ENCODE measurements around the gene ADCY7. TPM values are rescaled to one million over a fixed set of nuclear protein-coding genes. Genes with fewer than 3 reads are reported as not detected.

ADCY7 gene
- total and polyA plus RNA-seq, 9 donors, result 10.2 to 78.9 (median 36.4) TPM

GRCh38 chr16:50292566-50292948, 26.2 kb downstream of the ADCY7 start:
- H3K4me1 ChIP-seq (ENCODE audit: insufficient read depth), result no peaks in the 10 kb centered on the region
- no peak overlapping the region for H3K27ac ChIP-seq
- no peak for DNase-seq
- WGBS, 3 donors, result 87 to 92% (median 91%) methylated on average over 12 of the region's 12 CpGs
- no peaks in the 10 kb centered on the region for H3K27me3 ChIP-seq
- H3K9me3 ChIP-seq, result no peaks in the 10 kb centered on the region
- TF ChIP-seq EP300 (IDR thresholded peaks at IDR 0.05) (no peak), CTCF (IDR thresholded peaks at IDR 0.05) (no peak), POLR2A (IDR thresholded peaks at IDR 0.05) (no peak)
- H3K36me3 ChIP-seq, result no peaks in the 10 kb centered on the region
- no peak overlapping the region for H3K4me3 ChIP-seq
- intact Hi-C loops (cut with DNase I), result no loop called here

- Histone ChIP-seq H3K9me3 (no peaks in the 10 kb centered on the region), H3K4me3 (no peak overlapping the region), H3K27me3 (no peaks in the 10 kb centered on the region), H3K36me3 (no peaks in the 10 kb centered on the region), H3K27ac (no peak overlapping the region), H3K4me1 (ENCODE audit: insufficient read depth) (no peaks in the 10 kb centered on the region)
- TF ChIP-seq POLR2A (IDR thresholded peaks at IDR 0.05), result no peak
- TF ChIP-seq EP300 (IDR thresholded peaks at IDR 0.05), result no peak
- no peak for TF ChIP-seq CTCF (IDR thresholded peaks at IDR 0.05)
- intact Hi-C loops (cut with DNase I), result no loop called here
- WGBS, 3 donors, result 89 to 92% (median 90%) methylated on average over 20 of the region's 20 CpGs
- DNase-seq, result no peak
Measured at GRCh38 chr16:50293041-50293783, 26.9 kb downstream of the ADCY7 start.

- Histone ChIP-seq H3K9me3 (no peaks in the 10 kb centered on the region), H3K27ac (no peak overlapping the region), H3K27me3 (no peaks in the 10 kb centered on the region), H3K4me1 (ENCODE audit: insufficient read depth) (no peaks in the 10 kb centered on the region), H3K4me3 (no peak overlapping the region), H3K36me3 (no peaks in the 10 kb centered on the region)
- 88 to 90% (median 89%) methylated on average over 20 of the region's 20 CpGs for WGBS, 3 donors
- no peak for TF ChIP-seq CTCF (IDR thresholded peaks at IDR 0.05)
- TF ChIP-seq EP300 (IDR thresholded peaks at IDR 0.05), result no peak
- no peak for TF ChIP-seq POLR2A (IDR thresholded peaks at IDR 0.05)
- DNase-seq, result peak in 2 of 5 donors; percentile 16 to 26
- intact Hi-C loops (cut with DNase I), result no loop called here
Measured at GRCh38 chr16:50293994-50294855, 27.9 kb downstream of the ADCY7 start.

GRCh38 chr16:50294955-50295354, 28.6 kb downstream of the ADCY7 start:
- H3K27me3 ChIP-seq, result no peaks in the 10 kb centered on the region
- no peak overlapping the region for H3K4me3 ChIP-seq
- H3K36me3 ChIP-seq, result no peaks in the 10 kb centered on the region
- H3K4me1 ChIP-seq (ENCODE audit: insufficient read depth), result no peaks in the 10 kb centered on the region
- intact Hi-C loops (cut with DNase I), result no loop called here
- DNase-seq, result peak in 2 of 5 donors; percentile 2 to 11
- 83 to 90% (median 83%) methylated on average over 4 of the region's 4 CpGs for WGBS, 3 donors
- TF ChIP-seq CTCF (IDR thresholded peaks at IDR 0.05) (no peak), EP300 (IDR thresholded peaks at IDR 0.05) (no peak), POLR2A (IDR thresholded peaks at IDR 0.05) (no peak)
- no peaks in the 10 kb centered on the region for H3K9me3 ChIP-seq
- no peak overlapping the region for H3K27ac ChIP-seq

Measured in ovary (tissue), 9 donors.